H1 (cell line): Measurements from ENCODE around the gene PAQR7. TPM values are rescaled to one million over a fixed set of nuclear protein-coding genes. Genes with fewer than 3 reads are reported as not detected.

ENCODE experiments used
- FOSL1 ChIP-seq: IDR thresholded peaks from 2 replicates; pipeline ENCODE4 v1.6.1; 2011; ENCODE audit warnings: mild to moderate bottlenecking, low read depth, low read length, moderate library complexity; ENCODE audit not compliant: insufficient read depth
- SAP30 ChIP-seq: fragments of 300-600 bp; sonication (generic); IDR thresholded peaks from 2 replicates; pipeline ENCODE4 v1.7.1; 2012; ENCODE audit warnings: low read length, moderate library complexity, mild to moderate bottlenecking, inconsistent platforms; ENCODE audit not compliant: insufficient read depth, insufficient replicate concordance
- SP2 ChIP-seq: IDR thresholded peaks from 2 replicates; pipeline ENCODE4 v1.6.1; 2012; ENCODE audit warnings: mild to moderate bottlenecking, low read length, inconsistent platforms
- polyA plus RNA-seq, 7 experiments: library from polyadenylated mRNA; depleted of rRNA in 3 of 7; stranded (reverse) in 5 of 7; unstranded in 2 of 7; fragments of >200 nt in 5 of 7; fragments of 200-250 nt in 2 of 7; gene quantifications; 1 replicate in 5 of 7; 2 replicates in 1 of 7; 4 replicates in 1 of 7; pipeline versions ENCODE4 v1.2.1 to v1.2.3, GENCODE V29; 2011 to 2013; ENCODE audit warnings: missing spikeins in 2 of 7, mixed read lengths in 2 of 7
- total RNA-seq: library from RNA; stranded (reverse); fragmentation: NEBNext Ultra II Directional; extraction: Animal tissue kit (Norgen Biotek cat#: 25700); gene quantifications from 2 replicates; pipeline ENCODE4 v1.2.1, GENCODE V29; 2021
- TF ChIP-seq, protein P1 (sequence below), 3 experiments: IDR thresholded peaks; 1 replicate in 2 of 3; 2 replicates in 1 of 3; pipeline versions ENCODE4 v1.5.1 to v1.6.1; 2011; ENCODE audit warnings: low read length in 3 of 3, mild to moderate bottlenecking in 3 of 3, inconsistent platforms in 2 of 3, low read depth in 1 of 3, moderate library complexity in 1 of 3; ENCODE audit not compliant: insufficient read depth in 1 of 3; ENCODE audit errors: control extremely low read depth in 1 of 3

PAQR7 gene
- total and polyA plus RNA-seq, 2 of the 8 experiments (the other 6 are each of a cell fraction or from before 2014, with no cell fraction given), result 7.3 to 7.4 TPM

DNA sequence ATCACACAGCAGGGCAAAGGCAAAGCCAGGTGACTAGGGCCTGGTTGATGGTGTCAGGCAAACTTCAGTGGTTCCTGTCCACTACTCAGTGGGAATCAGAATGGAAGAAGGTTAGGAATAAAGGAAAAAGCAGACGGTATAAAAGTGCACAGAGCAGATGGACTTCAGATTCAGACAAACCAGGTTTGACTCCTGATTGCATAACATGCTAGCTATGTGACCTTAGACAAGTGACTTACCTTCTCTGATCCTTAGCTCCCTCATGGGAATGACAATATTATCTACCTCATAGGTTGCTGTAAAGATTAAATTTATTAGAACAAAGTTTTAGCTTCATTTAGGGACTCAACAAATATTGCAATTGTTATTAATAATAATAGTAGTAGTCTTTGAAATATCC lies 4.9 kb downstream of the PAQR7 start (continued):
- TF ChIP-seq SAP30 (no peak), FOSL1 (no peak), SP2 (no peak)
- TF ChIP-seq, protein P1, sequence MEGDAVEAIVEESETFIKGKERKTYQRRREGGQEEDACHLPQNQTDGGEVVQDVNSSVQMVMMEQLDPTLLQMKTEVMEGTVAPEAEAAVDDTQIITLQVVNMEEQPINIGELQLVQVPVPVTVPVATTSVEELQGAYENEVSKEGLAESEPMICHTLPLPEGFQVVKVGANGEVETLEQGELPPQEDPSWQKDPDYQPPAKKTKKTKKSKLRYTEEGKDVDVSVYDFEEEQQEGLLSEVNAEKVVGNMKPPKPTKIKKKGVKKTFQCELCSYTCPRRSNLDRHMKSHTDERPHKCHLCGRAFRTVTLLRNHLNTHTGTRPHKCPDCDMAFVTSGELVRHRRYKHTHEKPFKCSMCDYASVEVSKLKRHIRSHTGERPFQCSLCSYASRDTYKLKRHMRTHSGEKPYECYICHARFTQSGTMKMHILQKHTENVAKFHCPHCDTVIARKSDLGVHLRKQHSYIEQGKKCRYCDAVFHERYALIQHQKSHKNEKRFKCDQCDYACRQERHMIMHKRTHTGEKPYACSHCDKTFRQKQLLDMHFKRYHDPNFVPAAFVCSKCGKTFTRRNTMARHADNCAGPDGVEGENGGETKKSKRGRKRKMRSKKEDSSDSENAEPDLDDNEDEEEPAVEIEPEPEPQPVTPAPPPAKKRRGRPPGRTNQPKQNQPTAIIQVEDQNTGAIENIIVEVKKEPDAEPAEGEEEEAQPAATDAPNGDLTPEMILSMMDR (IDR thresholded peaks at IDR 0.05; ENCODE audit: control extremely low read depth in 1 of 3, insufficient read depth in 1 of 3, low read depth in 1 of 3, low read length in 3 of 3), result no peak
